Skeletal muscle satellite cell (primary cell): ENCODE results near the gene ATF6B. TPM values are rescaled to one million over a fixed set of nuclear protein-coding genes. Genes with fewer than 3 reads are reported as not detected.
A peak's percentile ranks its signal among the peaks of the same experiment; 100 is the strongest.

ENCODE experiments used
- H3K27me3 ChIP-seq: 2 replicates; pipeline ENCODE4 v1.7.0; 2013; ENCODE audit warnings: low read length; ENCODE audit not compliant: control insufficient read depth, insufficient read depth
- H3K36me3 ChIP-seq: 2 replicates; pipeline ENCODE4 v1.7.0; 2013; ENCODE audit warnings: mild to moderate bottlenecking, control low read depth, low read length; ENCODE audit not compliant: insufficient read depth
- H3K4me1 ChIP-seq: 2 replicates; pipeline ENCODE4 v1.7.0; 2013; ENCODE audit warnings: low read length; ENCODE audit not compliant: control insufficient read depth, insufficient read depth
- H3K4me2 ChIP-seq: 2 replicates; pipeline ENCODE4 v1.7.0; 2013; ENCODE audit warnings: mild to moderate bottlenecking, low read length
- H3K4me3 ChIP-seq: 2 replicates; pipeline ENCODE4 v1.7.0; 2013; ENCODE audit warnings: low read length
- H3K9ac ChIP-seq: 2 replicates; pipeline ENCODE4 v1.7.0; 2013; ENCODE audit warnings: mild to moderate bottlenecking, low read depth, low read length, moderate library complexity
- H3K9me3 ChIP-seq: replicated peaks from 2 replicates; pipeline ENCODE4 v1.7.0; 2013; ENCODE audit warnings: mild to moderate bottlenecking, control low read depth, low read length
- total RNA-seq: library from RNA; depleted of rRNA; stranded (reverse); fragments of >200 nt; gene quantifications from 2 replicates; pipeline ENCODE4 v1.2.3, GENCODE V29; 2012; rRNA removed

ATF6B gene
- 12.2 and 14.7 TPM in 2 replicates for total RNA-seq

GRCh38 chr6:32127717-32128592 is at the start of gene ATF6B:
TSS of gene ATF6B (minus strand) at chr6:32128246. CDS start at chr6:32128207, 39 bp downstream.
- H3K27me3 ChIP-seq = no peaks in the 10 kb centered on the region
- H3K9me3 ChIP-seq = no peaks in the 10 kb centered on the region
- peak within 1 kb of the TSS; percentile 97 for H3K4me2 ChIP-seq
- peaks cover 24% of the 10 kb centered on the region for H3K4me1 ChIP-seq
- H3K9ac ChIP-seq = peak within 1 kb of the TSS; percentile 98
- H3K4me3 ChIP-seq = peak within 1 kb of the TSS; percentile 98
- H3K36me3 ChIP-seq = peaks cover 23% of the 10 kb centered on the region

GRCh38 chr6:32177183-32177787 is 49.2 kb upstream of the ATF6B start:
- H3K27me3 ChIP-seq = no peaks in the 10 kb centered on the region
- no peaks in the 10 kb centered on the region for H3K9me3 ChIP-seq
- H3K9ac ChIP-seq = peak overlapping the region; percentile 97
- no peaks in the 10 kb centered on the region for H3K36me3 ChIP-seq
- H3K4me3 ChIP-seq = peak overlapping the region; percentile 94
- peaks cover 32% of the 10 kb centered on the region for H3K4me1 ChIP-seq
- peak overlapping the region; percentile 85 for H3K4me2 ChIP-seq

GRCh38 chr6:32176476-32177182 is 48.6 kb upstream of the ATF6B start:
- Histone ChIP-seq H3K27me3 (no peaks in the 10 kb centered on the region), H3K4me3 (peak overlapping the region; percentile 94), H3K9me3 (no peaks in the 10 kb centered on the region), H3K4me2 (peak overlapping the region; percentile 85), H3K9ac (peak overlapping the region; percentile 97), H3K4me1 (peaks cover 32% of the 10 kb centered on the region), H3K36me3 (no peaks in the 10 kb centered on the region)

GRCh38 chr6:32175711-32176475 is 47.8 kb upstream of the ATF6B start, which contains the start of gene AGPAT1:
TSS of gene AGPAT1 (minus strand) at chr6:32176084. CDS start at chr6:32171496, 4,588 bp downstream.
- H3K27me3 ChIP-seq = no peaks in the 10 kb centered on the region
- peak within 1 kb of the TSS; percentile 94 for H3K4me3 ChIP-seq
- no peaks in the 10 kb centered on the region for H3K9me3 ChIP-seq
- peak within 1 kb of the TSS; percentile 95 for H3K4me2 ChIP-seq
- peak within 1 kb of the TSS; percentile 97 for H3K9ac ChIP-seq
- H3K4me1 ChIP-seq = peaks cover 32% of the 10 kb centered on the region
- peaks cover 3% of the 10 kb centered on the region for H3K36me3 ChIP-seq

GRCh38 chr6:32175322-32175710 is 47.3 kb upstream of the ATF6B start:
- peak overlapping the region; percentile 94 for H3K4me3 ChIP-seq
- H3K36me3 ChIP-seq = peaks cover 9% of the 10 kb centered on the region
- H3K4me2 ChIP-seq = peak overlapping the region; percentile 95
- no peaks in the 10 kb centered on the region for H3K27me3 ChIP-seq
- peak overlapping the region; percentile 97 for H3K9ac ChIP-seq
- peaks cover 32% of the 10 kb centered on the region for H3K4me1 ChIP-seq
- H3K9me3 ChIP-seq = no peaks in the 10 kb centered on the region

GRCh38 chr6:32174416-32174815 is 46.4 kb upstream of the ATF6B start:
- H3K27me3 ChIP-seq = no peaks in the 10 kb centered on the region
- H3K4me2 ChIP-seq = peak overlapping the region; percentile 95
- peaks cover 30% of the 10 kb centered on the region for H3K4me1 ChIP-seq
- H3K9me3 ChIP-seq = no peaks in the 10 kb centered on the region
- peak overlapping the region; percentile 94 for H3K4me3 ChIP-seq
- peaks cover 18% of the 10 kb centered on the region for H3K36me3 ChIP-seq
- no peak overlapping the region for H3K9ac ChIP-seq

GRCh38 chr6:32173051-32173727 is 45.1 kb upstream of the ATF6B start:
- Histone ChIP-seq H3K4me2 (no peak overlapping the region), H3K36me3 (peaks cover 20% of the 10 kb centered on the region), H3K4me3 (no peak overlapping the region), H3K4me1 (peaks cover 35% of the 10 kb centered on the region), H3K9ac (no peak overlapping the region), H3K9me3 (no peaks in the 10 kb centered on the region), H3K27me3 (no peaks in the 10 kb centered on the region)

- Histone ChIP-seq H3K9me3 (no peaks in the 10 kb centered on the region), H3K36me3 (peaks cover 28% of the 10 kb centered on the region), H3K4me2 (no peak overlapping the region), H3K4me1 (peaks cover 23% of the 10 kb centered on the region), H3K27me3 (no peaks in the 10 kb centered on the region), H3K9ac (no peak overlapping the region), H3K4me3 (no peak overlapping the region)
Observed at GRCh38 chr6:32171234-32171633, 43.2 kb upstream of the ATF6B start.

GRCh38 chr6:32170294-32170693 is 42.2 kb upstream of the ATF6B start:
- no peak overlapping the region for H3K4me3 ChIP-seq
- H3K27me3 ChIP-seq = no peaks in the 10 kb centered on the region
- peaks cover 22% of the 10 kb centered on the region for H3K4me1 ChIP-seq
- no peak overlapping the region for H3K9ac ChIP-seq
- H3K36me3 ChIP-seq = peaks cover 29% of the 10 kb centered on the region
- no peaks in the 10 kb centered on the region for H3K9me3 ChIP-seq
- H3K4me2 ChIP-seq = no peak overlapping the region

- Histone ChIP-seq H3K9ac (no peak overlapping the region), H3K4me3 (no peak overlapping the region), H3K36me3 (peaks cover 29% of the 10 kb centered on the region), H3K27me3 (no peaks in the 10 kb centered on the region), H3K4me1 (peaks cover 11% of the 10 kb centered on the region), H3K4me2 (no peak overlapping the region), H3K9me3 (no peaks in the 10 kb centered on the region)
Observed at GRCh38 chr6:32168807-32169591, 41.0 kb upstream of the ATF6B start.
